HG03139 (cell line): ENCODE results near the gene BRD3OS.

ENCODE experiments used
- ATAC-seq: cut with Tn5 transposase; IDR thresholded peaks from one replicate; pipeline ENCODE4 v1.9.1; 2021; ENCODE audit not compliant: unreplicated experiment

Gene BRD3OS

DNA sequence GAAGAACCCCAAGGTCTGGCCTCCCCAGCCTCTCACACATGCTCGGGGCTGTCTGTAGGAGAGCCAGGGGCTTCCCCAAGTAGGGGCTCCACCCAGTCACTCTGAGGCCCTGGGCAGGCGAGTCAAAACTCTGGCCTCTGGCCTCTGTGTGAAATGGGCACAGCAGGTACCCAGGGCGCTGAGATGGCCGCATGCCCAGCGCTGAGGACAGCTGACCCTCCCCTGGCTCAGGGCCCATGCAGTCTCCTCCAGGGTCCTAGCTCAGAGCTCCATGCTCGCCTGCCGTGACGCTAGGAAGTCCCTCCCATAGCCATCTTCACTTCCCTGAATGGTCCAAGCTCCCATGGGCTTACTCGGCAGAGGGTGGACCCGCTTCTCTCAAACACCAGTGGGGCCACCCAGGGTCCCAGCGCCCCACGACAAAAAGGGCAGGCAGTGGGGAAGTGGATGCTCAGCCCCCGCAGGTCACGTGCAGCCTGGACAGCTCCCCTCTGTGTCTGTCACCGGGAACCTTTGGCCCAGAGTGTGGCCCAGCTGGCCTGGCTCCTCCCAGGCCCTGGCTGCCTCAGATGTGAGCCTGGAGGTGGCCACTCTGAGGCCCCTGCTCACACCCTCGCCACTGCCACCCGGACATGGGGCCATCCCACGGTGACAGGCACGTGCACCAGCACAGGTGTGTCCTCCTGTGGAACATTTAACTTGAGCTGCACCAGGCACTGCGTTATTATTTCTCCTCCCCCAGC, 21.0 kb upstream of the BRD3OS start:
- ATAC-seq = no peak

DNA sequence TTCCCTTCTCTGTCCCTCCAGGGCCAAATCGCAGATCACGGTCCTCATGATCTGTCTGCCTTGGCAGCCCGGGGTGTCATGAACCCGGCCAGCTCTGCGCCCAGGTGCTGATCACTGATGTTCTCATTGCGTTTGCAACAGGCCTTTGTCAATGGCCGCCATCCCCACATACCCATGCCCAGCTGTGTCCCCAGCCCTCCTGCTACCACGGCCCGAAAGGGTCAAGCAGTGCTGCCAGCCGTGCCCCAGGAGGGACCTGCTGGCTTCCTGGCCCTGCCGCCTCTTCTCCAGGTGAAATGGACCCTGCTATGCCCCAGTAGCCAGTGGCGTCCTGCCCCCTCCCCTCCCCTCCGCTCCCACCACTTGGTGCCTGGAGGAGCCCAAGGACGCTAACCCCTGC, 20.4 kb upstream of the BRD3OS start:
- ATAC-seq = no peak

- no peak for ATAC-seq
Observed at GRCh38 chr9:134005381-134005780, 19.9 kb upstream of the BRD3OS start.

- no peak for ATAC-seq
Observed at GRCh38 chr9:134007150-134007549, 18.1 kb upstream of the BRD3OS start.

GRCh38 chr9:134007571-134007970, 17.7 kb upstream of the BRD3OS start:
- ATAC-seq = no peak

DNA sequence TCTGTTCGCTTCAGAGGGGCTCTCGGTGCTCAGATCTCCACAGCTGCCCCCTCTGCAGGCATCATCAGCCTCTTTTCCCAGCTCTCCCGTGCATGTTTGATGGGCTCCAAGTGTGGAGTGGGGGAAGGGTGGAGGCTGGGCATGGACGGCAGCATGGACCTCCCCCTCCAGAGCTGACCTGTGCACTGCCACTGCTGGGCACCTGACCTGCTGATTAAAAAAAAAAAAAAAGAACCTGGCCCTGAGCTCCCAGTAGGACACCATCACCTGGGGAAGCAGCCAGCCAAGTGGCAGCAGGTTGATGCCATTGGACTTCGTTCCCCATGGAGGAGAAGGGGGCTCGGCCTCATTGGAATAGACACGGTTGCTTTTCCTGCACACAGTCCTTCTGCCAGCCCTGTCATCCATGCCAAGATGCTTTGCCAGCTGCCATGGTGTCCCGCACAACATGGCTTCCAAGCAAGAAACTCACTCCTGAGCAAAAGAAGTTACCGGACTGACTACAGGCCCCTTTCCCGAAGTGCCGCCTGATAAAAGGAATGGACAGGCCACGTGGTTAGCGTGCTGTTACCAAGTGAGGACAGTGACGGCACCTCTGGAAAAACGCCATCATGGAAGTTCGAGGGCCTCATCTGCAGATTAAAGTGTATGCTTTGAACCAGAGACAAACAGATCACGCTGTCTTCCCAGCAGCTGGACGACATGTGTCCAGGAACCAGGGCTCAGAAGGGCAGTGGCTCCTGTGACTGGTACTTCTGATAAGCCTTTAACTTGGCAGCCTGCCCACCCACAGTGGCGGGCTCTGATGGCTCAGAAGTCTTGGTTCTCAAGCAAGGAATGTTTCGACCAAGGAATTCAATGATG, 14.7 kb upstream of the BRD3OS start:
- ATAC-seq = no peak

DNA sequence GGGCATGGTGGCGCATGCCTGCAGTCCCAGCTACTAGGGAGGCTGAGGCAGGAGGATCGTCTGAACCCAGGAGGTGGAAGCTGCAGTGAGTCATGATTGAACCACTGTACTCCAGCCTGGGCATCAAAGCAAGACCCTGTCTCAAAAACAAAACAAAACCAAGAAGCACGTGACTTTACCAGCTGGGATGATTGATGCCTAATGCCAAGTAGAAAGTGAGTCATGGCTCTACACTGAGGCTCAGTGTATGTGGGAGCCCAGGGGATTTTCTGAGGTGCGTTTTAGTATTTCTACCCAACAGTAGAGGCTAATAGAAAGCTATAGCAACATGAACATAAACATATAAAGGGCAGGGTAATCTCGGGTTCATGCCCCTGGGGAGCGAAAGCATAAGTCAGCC, 13.9 kb upstream of the BRD3OS start:
- no peak for ATAC-seq

- no peak for ATAC-seq
Observed at GRCh38 chr9:134014946-134015345, 10.3 kb upstream of the BRD3OS start.

DNA sequence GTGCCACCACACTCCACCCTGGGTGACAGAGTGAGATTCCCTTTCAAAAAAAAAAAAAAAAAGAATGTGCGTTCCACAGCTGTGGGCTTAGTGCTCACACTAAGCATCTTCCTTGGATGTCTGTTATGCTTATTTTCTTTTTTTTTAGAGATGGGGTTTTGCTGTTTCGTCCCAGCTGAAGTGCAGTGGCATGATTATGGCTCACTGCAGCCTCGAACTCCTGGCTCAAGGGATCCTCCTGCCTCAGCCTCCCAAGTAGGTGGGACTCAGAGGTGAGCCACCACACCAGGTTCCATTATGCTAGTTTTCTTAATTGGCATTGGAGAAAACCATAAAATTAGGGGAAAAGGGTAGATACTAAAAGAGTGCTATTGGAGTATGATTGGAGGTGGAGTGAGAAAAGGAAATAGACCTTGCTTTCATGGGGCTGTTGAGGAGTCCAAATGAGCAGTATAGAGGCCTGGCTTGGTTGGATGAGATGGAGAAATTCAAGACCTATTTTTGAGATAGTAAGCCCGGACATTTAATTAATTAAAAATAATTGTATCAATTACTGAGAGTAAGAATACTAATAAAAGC, 978 bp upstream of the BRD3OS start:
- ATAC-seq = no peak

- ATAC-seq = peak; percentile 20
Observed at GRCh38 chr9:134025606-134026541, 593 bp downstream of the BRD3OS start.

GRCh38 chr9:134026581-134026980, 1.3 kb downstream of the BRD3OS start:
- no peak for ATAC-seq

DNA sequence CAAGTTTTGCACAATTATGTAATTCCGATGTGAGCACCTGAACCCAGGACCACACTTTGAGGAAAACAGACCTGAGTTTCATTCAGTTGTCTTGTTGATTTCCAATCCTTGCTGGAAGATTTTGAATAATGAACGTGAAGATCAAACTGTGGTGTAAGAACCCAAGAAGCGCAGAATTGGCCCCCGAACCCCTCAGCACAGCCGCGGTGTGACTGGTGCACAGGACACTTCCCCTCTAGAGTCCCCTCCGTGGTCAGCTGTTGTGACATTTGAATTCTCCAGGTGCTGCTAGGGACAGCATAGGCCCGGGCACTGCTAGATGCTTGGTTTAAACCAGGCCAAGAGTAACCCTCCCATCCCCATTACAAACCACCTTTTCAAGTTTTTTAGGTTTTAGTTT, 1.7 kb downstream of the BRD3OS start:
- no peak for ATAC-seq

- no peak for ATAC-seq
Observed at GRCh38 chr9:134027561-134027960, 2.3 kb downstream of the BRD3OS start.

GRCh38 chr9:134028076-134028475, 2.8 kb downstream of the BRD3OS start:
- ATAC-seq = no peak

DNA sequence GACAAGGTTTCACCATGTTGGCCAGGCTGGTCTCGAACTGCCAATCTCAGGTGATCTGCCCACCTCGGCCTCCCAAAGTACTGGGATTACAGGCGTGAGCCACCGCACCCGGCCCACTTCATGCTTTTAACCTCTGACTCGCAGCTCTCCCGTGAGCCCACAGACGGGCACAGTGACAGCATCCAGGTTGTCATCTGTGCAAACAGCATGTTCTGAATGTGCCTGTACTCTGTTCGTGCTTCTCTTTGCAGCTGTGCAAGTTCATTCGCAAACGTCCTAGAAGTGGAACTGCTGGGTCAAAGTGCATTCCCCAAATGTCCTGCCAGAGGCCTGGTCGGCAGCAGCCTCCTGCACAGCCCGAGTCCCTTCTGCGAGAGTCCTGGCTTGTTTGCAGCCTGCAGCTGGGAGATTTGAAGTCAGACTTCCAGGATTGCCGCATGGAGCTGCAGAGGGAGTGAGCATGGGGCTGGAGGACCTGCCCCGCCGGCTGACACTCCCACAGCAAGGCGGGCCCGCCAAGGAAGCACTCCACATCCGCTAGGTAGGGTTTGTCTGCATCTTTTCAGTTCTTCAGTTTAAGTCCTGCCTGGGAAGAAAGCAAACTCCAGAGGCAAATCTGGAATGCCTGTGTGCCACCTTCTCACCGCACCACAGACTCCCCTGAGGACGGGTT, 3.4 kb downstream of the BRD3OS start:
- ATAC-seq = no peak

DNA sequence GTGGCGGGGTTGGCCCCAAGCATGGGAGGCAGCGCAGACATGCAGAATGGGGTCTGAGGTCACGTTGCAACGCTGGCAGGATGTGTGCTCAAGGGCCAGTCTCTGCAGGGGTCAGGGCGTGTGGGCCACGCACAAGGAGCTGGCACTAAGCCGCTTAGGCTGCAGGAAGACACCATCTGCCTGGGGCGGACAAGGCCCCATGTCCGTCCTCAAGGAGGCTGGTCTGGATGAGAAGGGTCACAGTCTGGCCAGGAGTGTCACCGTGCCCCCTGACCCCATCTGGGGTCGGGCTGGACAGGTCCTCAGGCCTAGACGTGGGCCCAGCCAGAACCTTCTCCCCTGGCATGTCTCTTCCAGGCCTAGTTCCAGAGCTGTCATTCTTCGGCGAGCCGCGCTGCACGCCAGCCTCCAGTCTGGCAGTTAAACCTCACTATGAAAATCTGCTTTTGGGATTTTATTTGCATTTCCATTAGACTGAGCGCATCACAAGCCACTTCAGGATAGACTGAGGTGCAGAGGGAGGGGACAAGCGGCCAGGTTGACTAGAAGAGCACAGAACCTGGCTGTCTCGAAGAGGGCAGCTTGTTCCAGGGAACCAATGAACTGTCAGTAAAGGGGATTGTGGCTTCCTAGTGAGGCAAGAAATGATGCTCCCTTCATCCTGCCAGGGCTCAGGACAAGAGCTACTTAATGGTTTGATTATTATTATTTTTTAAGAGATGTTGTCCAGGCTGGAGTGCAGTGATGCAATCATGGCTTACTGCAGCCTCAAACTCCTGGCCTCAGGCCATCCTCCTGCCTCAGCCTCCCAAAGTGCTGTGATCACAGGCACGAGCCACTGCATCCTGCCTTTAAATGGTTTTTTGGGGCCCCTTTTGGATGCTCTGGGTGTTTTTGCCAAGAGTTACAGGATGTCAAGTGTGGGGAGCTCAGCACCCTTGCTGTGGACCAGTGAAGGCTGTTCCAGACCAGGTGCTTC, 4.3 kb downstream of the BRD3OS start:
- ATAC-seq = no peak

DNA sequence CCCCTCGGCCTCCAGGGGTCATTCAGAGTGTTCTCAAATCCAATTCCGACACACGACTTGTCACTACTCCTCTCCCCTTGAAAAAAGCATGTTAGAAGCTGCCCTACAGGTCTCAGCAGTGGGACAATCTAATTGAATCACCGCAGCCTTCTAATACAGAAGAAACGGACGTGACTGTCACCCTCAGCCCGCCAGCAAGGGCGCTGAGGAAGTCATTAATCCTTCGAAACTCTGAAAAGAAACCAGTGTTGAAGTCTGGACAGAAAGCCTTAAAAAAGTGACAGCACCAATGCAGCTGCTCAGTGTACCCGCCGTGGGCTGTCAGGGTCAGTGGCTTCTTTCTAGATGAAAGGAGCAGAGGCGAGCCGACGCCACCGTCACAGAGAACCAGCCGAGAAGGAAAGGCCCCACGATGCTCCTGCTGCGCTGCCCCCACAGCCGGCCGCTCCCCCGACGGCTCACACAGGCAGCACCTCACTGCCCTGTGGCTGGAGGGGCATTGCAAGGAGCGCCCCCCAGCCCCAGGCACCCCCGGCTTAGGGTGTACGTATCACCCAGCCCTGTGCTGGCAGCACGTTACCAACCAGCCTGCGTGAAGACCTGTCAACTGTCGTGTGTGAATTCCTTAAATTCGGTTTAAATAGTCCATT, 5.7 kb downstream of the BRD3OS start:
- no peak for ATAC-seq

- no peak for ATAC-seq
Observed at GRCh38 chr9:134031783-134032182, 6.5 kb downstream of the BRD3OS start.
